Smooth muscle cell (in vitro differentiated cells): ENCODE data around the gene MAP4K4. TPM values are rescaled to one million over a fixed set of nuclear protein-coding genes. Genes with fewer than 3 reads are reported as not detected.

Experiments
- DNase-seq: peaks from one replicate; lab custom pipeline; 2025; ENCODE audit not compliant: unreplicated experiment; lab: John Stamatoyannopoulos, UW
- H2AFZ ChIP-seq: fragments of 200-600 bp; sonication (generic); 2 replicates; pipeline ENCODE4 v1.6.0; 2016; ENCODE audit warnings: antibody characterized with exemption, low read depth, mild to moderate bottlenecking
- H3F3A ChIP-seq: fragments of 200-600 bp; sonication (generic); 2 replicates; pipeline ENCODE4 v1.6.0; 2017; ENCODE audit warnings: antibody characterized with exemption, low read depth
- H3K27ac ChIP-seq: fragments of 200-600 bp; sonication (generic); 2 replicates; pipeline ENCODE4 v1.5.1; 2016; ENCODE audit warnings: low read depth, mild to moderate bottlenecking
- H3K27me3 ChIP-seq: fragments of 200-600 bp; sonication (generic); 2 replicates; pipeline ENCODE4 v1.6.1; 2016; ENCODE audit warnings: low read depth, mild to moderate bottlenecking
- H3K36me3 ChIP-seq: fragments of 200-600 bp; sonication (generic); 2 replicates; pipeline ENCODE4 v1.5.1; 2016; ENCODE audit warnings: low read depth
- H3K4me1 ChIP-seq: fragments of 200-600 bp; sonication (generic); 2 replicates; pipeline ENCODE4 v1.5.1; 2016; ENCODE audit warnings: low read depth
- H3K4me2 ChIP-seq: fragments of 200-600 bp; sonication (generic); 2 replicates; pipeline ENCODE4 v1.6.0; 2016; ENCODE audit warnings: mild to moderate bottlenecking
- H3K4me3 ChIP-seq: fragments of 200-600 bp; sonication (generic); 2 replicates; pipeline ENCODE4 v1.5.1; 2016; ENCODE audit warnings: mild to moderate bottlenecking
- H3K79me2 ChIP-seq: fragments of 200-600 bp; sonication (generic); 2 replicates; pipeline ENCODE4 v1.6.0; 2016; ENCODE audit warnings: low read depth, mild to moderate bottlenecking
- H3K9ac ChIP-seq: fragments of 200-600 bp; sonication (generic); 2 replicates; pipeline ENCODE4 v1.6.0; 2016; ENCODE audit warnings: low read depth
- H3K9me3 ChIP-seq: fragments of 200-600 bp; sonication (generic); replicated peaks from 2 replicates; pipeline ENCODE4 v1.5.1; 2016; ENCODE audit warnings: low read depth
- H4K20me1 ChIP-seq: fragments of 200-600 bp; sonication (generic); 2 replicates; pipeline ENCODE4 v1.6.0; 2016; ENCODE audit warnings: low read depth
- CTCF ChIP-seq: fragments of 200-600 bp; sonication (generic); IDR thresholded peaks from 2 replicates; pipeline ENCODE4 v1.5.1; 2017; ENCODE audit warnings: borderline replicate concordance, mild to moderate bottlenecking, antibody characterized with exemption; ENCODE audit not compliant: insufficient read depth, poor library complexity, severe bottlenecking
- WGBS: methylation state at CpG from one replicate; pipeline ENCODE4 v1.1.7; 2016; ENCODE audit warnings: low lambda C conversion rate; 5-methylcytosine and 5-hydroxymethylcytosine counted together
- polyA plus RNA-seq: library from polyadenylated mRNA; unstranded; fragments of >200 nt; fragmentation: Nextera tagmentation; extraction: Ambion mirVana; gene quantifications from 2 replicates; pipeline ENCODE4 v1.2.1, GENCODE V29; 2016
- total RNA-seq: library from RNA; depleted of rRNA; stranded (reverse); fragments of >200 nt; gene quantifications from 2 replicates; pipeline ENCODE4 v1.2.3, GENCODE V29; 2014

The MAP4K4 gene
- total and polyA plus RNA-seq, 2 experiments from 2014 or later = 68.9 to 107 TPM

- no peaks in the 10 kb centered on the region for H3K36me3 ChIP-seq
- H3K4me2 ChIP-seq = no peak overlapping the region
- H3K27me3 ChIP-seq = no peaks in the 10 kb centered on the region
- no peaks in the 10 kb centered on the region for H4K20me1 ChIP-seq
- no peaks in the 10 kb centered on the region for H3F3A ChIP-seq
- H2AFZ ChIP-seq = no peak overlapping the region
- no peak for DNase-seq
- 0% methylated on average over 1 of the region's 1 CpG for WGBS
- H3K79me2 ChIP-seq = no peaks in the 10 kb centered on the region
- no peaks in the 10 kb centered on the region for H3K4me1 ChIP-seq
- TF ChIP-seq CTCF = no peak
- no peak overlapping the region for H3K9ac ChIP-seq
- no peak overlapping the region for H3K27ac ChIP-seq
- H3K4me3 ChIP-seq = no peak overlapping the region
- no peaks in the 10 kb centered on the region for H3K9me3 ChIP-seq
Measured at GRCh38 chr2:101677658-101678057, 19.8 kb upstream of the MAP4K4 start.

GRCh38 chr2:101678379-101678778, 19.1 kb upstream of the MAP4K4 start:
- Histone ChIP-seq H3K9ac (no peak overlapping the region), H3F3A (no peaks in the 10 kb centered on the region), H4K20me1 (no peaks in the 10 kb centered on the region), H3K27ac (no peak overlapping the region), H3K79me2 (no peaks in the 10 kb centered on the region), H3K27me3 (no peaks in the 10 kb centered on the region), H3K4me2 (no peak overlapping the region), H2AFZ (no peak overlapping the region), H3K4me3 (no peak overlapping the region), H3K9me3 (no peaks in the 10 kb centered on the region), H3K4me1 (no peaks in the 10 kb centered on the region), H3K36me3 (no peaks in the 10 kb centered on the region)
- WGBS = 90% methylated on average over 3 of the region's 3 CpGs
- no peak for DNase-seq
- no peak for TF ChIP-seq CTCF

GRCh38 chr2:101679037-101679726, 18.3 kb upstream of the MAP4K4 start:
- Histone ChIP-seq H3K79me2 (no peaks in the 10 kb centered on the region), H3K9ac (no peak overlapping the region), H3K4me3 (no peak overlapping the region), H2AFZ (no peak overlapping the region), H3F3A (no peaks in the 10 kb centered on the region), H3K27me3 (no peaks in the 10 kb centered on the region), H3K4me1 (no peaks in the 10 kb centered on the region), H3K36me3 (no peaks in the 10 kb centered on the region), H3K4me2 (no peak overlapping the region), H3K27ac (no peak overlapping the region), H3K9me3 (no peaks in the 10 kb centered on the region), H4K20me1 (no peaks in the 10 kb centered on the region)
- DNase-seq = no peak
- no peak for TF ChIP-seq CTCF
- WGBS = 55% methylated on average over 8 of the region's 8 CpGs
